IPS DF 6.9 (cell line): Measurements from ENCODE around the gene MAML2.

Source experiments
- DNase-seq: peaks from one replicate; pipeline ENCODE4 v3.0.0-alpha.2; 2013; ENCODE audit warnings: low read depth, low spot score
- H3K27ac ChIP-seq: one replicate; pipeline ENCODE4 v1.5.1; 2013; ENCODE audit warnings: low read length, control low read depth
- H3K27me3 ChIP-seq: 2 replicates; pipeline ENCODE4 v1.6.1; 2013; ENCODE audit warnings: mild to moderate bottlenecking, low read length; ENCODE audit not compliant: control insufficient read depth, insufficient read depth
- H3K36me3 ChIP-seq: 2 replicates; pipeline ENCODE4 v1.6.1; 2013; ENCODE audit warnings: low read length; ENCODE audit not compliant: control insufficient read depth, insufficient read depth
- H3K4me1 ChIP-seq: 2 replicates; pipeline ENCODE4 v1.6.1; 2013; ENCODE audit warnings: low read length; ENCODE audit not compliant: control insufficient read depth, insufficient read depth
- H3K4me3 ChIP-seq: 2 replicates; pipeline ENCODE4 v1.5.1; 2013; ENCODE audit warnings: mild to moderate bottlenecking, low read length
- H3K9me3 ChIP-seq: 2 replicates; pipeline ENCODE4 v1.6.1; 2013; ENCODE audit warnings: low read length, inconsistent platforms; ENCODE audit not compliant: control insufficient read depth, insufficient read depth
- WGBS: extraction: QIAGEN DNeasy Blood & Tissue Kit; methylation state at CpG from one replicate; pipeline ENCODE4 v1.1.7; 2013; ENCODE audit warnings: mixed read lengths, missing lambda C conversion rate; ENCODE audit not compliant: insufficient read length, insufficient coverage; 5-methylcytosine and 5-hydroxymethylcytosine counted together

MAML2 gene

DNA sequence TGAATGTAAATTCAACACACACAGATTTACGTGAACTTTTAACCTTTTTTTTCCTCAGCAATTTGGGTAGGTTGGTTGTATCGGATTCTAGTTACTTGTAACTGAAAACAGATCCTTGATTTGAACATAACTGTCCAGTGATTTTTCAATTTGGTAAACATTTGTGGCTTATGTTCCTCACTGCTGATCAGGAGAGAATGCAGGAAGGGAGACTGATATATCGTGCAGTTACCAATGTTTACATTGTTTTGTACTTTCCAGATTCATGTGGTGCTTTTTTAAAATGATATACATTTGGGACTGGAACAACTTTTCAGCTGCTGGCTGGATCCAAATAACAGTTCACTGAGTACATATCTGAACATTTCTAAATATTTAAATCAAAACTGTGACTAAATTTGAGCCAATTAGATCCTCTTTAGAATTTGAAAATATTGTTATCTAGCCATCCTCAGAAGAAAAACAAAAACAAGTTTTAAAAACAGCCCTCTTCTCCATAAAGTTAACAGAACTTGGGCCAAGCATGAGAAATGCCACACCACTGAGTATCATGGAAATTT is 334.8 kb downstream of the MAML2 start:
- Histone ChIP-seq H3K27me3 (no peaks in the 10 kb centered on the region), H3K4me3 (no peak overlapping the region), H3K27ac (no peak overlapping the region), H3K36me3 (no peaks in the 10 kb centered on the region), H3K9me3 (no peaks in the 10 kb centered on the region), H3K4me1 (peaks cover 3% of the 10 kb centered on the region; the same call in 1 of the 2 replicates)
- no peak for DNase-seq
- no CpG with 5 or more reads among the region's 3 CpGs for WGBS

GRCh38 chr11:96006037-96006436 is 337.0 kb downstream of the MAML2 start:
- no peak for DNase-seq
- H3K27ac ChIP-seq = no peak overlapping the region
- no peaks in the 10 kb centered on the region for H3K36me3 ChIP-seq
- H3K27me3 ChIP-seq = no peaks in the 10 kb centered on the region
- H3K9me3 ChIP-seq = no peaks in the 10 kb centered on the region
- H3K4me3 ChIP-seq = no peak overlapping the region
- no peaks in the 10 kb centered on the region for H3K4me1 ChIP-seq

DNA sequence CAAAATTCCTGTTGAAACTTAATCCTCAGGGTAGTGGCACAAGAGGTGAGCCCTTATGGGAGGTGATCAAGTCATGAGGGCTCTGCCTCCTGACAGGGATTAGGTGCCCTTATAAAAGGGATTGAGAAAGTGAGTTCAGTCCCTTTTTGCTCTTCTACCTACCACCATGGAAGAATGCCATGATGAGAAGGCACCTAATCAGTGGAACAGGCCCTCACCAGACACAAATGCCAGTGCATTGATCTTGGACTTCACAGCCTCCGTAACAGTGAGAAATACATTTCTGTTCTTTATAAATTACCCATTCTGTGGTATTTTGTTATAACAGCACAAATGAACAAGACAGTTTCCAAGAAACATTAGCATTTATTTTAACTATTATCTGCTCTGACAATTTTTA is 338.1 kb downstream of the MAML2 start:
- Histone ChIP-seq H3K36me3 (no peaks in the 10 kb centered on the region), H3K27me3 (no peaks in the 10 kb centered on the region), H3K4me1 (no peaks in the 10 kb centered on the region), H3K27ac (no peak overlapping the region), H3K4me3 (no peak overlapping the region), H3K9me3 (no peaks in the 10 kb centered on the region)
- DNase-seq = no peak
- WGBS = no CpG with 5 or more reads among the region's 1 CpG

DNA sequence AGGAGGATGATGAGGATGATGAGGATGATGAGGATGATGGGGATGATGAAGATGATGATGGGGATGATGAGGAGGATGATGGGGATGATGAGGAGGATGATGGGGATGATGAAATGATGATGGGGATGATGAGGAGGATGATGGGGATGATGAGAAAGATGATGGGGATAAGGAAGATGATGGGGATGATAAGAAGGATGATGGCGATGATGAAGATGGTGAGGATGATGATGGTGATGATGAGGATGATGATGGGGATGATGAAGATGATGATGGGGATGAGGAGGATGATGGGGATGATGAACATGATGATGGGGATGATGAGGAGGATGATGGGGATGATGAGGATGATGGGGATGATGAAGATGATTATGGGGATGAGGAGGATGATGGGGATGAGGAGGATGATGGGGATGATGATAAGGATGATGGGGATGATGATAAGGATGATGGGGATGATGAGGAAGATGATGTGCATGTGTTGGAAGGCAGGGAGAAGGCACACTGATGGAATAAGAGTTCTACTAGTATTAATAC is 340.2 kb downstream of the MAML2 start:
- no peak overlapping the region for H3K27ac ChIP-seq
- H3K4me3 ChIP-seq = no peak overlapping the region
- no peaks in the 10 kb centered on the region for H3K4me1 ChIP-seq
- H3K9me3 ChIP-seq = no peaks in the 10 kb centered on the region
- H3K36me3 ChIP-seq = no peaks in the 10 kb centered on the region
- no peak for DNase-seq
- 100% methylated on average over 1 of the region's 1 CpG for WGBS
- no peaks in the 10 kb centered on the region for H3K27me3 ChIP-seq

DNA sequence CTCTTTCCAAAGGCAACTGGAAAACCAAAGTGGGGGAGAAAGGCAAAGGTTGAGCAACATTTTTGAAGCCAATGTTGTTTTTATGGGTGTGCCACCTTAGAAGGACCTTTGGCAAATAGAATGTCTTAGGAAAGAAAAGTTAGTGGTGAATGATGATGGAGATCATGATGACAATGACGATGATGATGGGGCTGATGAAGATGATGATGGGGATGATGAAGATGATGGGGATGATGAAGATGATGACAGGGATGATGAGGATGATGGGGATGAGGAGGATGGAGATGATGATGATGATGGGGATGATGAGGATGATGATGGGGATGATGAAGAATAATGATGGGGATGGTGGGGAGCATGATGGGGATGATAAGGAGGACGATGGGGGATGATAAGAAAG is 340.7 kb downstream of the MAML2 start:
- no peak for DNase-seq
- Histone ChIP-seq H3K4me3 (no peak overlapping the region), H3K36me3 (no peaks in the 10 kb centered on the region), H3K4me1 (no peaks in the 10 kb centered on the region), H3K27me3 (no peaks in the 10 kb centered on the region), H3K9me3 (no peaks in the 10 kb centered on the region), H3K27ac (no peak overlapping the region)
- WGBS = 100% methylated on average over 2 of the region's 2 CpGs

GRCh38 chr11:96001037-96001436 is 342.0 kb downstream of the MAML2 start:
- H3K4me3 ChIP-seq = no peak overlapping the region
- DNase-seq = no peak
- no peak overlapping the region for H3K27ac ChIP-seq
- H3K4me1 ChIP-seq = no peaks in the 10 kb centered on the region
- no peaks in the 10 kb centered on the region for H3K9me3 ChIP-seq
- no CpG with 5 or more reads among the region's 5 CpGs for WGBS
- no peaks in the 10 kb centered on the region for H3K27me3 ChIP-seq
- no peaks in the 10 kb centered on the region for H3K36me3 ChIP-seq

DNA sequence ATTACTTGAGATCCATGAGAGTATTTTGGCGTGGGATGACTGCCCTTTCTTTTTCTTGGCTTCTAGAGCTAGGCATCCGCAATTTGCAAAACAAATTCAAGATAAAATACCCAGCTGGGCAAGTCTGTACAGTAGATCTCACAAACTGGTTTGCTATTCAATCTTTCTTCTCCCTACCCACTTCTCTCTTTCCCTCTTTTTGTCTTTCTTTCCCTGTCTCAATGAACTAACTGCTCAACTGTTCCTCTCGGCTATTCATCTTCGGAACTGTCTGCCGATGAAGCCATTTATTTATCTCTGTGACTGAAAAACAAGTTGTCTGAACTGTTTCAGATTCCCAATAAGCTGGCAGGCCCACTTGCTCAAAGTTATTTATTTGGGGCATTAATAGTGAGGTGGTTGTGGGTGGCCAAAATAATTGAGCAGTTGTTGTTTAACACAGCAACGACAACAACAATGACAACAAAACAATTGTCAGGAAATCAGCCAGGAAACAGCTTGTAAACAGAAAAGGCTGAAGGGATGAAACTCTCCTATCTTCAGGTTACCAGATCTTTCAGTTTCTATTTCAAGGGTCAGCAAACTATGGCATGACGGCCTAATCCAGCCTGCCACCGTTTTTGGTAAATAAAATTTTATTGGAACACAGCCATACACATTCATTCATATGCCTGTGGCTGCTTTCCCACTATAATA is 343.1 kb downstream of the MAML2 start:
- WGBS = no CpG with 5 or more reads among the region's 8 CpGs
- Histone ChIP-seq H3K27ac (no peak overlapping the region), H3K4me1 (no peaks in the 10 kb centered on the region), H3K36me3 (no peaks in the 10 kb centered on the region), H3K4me3 (no peak overlapping the region), H3K9me3 (no peaks in the 10 kb centered on the region), H3K27me3 (no peaks in the 10 kb centered on the region)
- no peak for DNase-seq

- DNase-seq = no peak
- H3K4me1 ChIP-seq = no peaks in the 10 kb centered on the region
- no peaks in the 10 kb centered on the region for H3K27me3 ChIP-seq
- no CpG with 5 or more reads among the region's 4 CpGs for WGBS
- no peak overlapping the region for H3K4me3 ChIP-seq
- H3K9me3 ChIP-seq = no peaks in the 10 kb centered on the region
- H3K27ac ChIP-seq = no peak overlapping the region
- H3K36me3 ChIP-seq = no peaks in the 10 kb centered on the region
Measured at GRCh38 chr11:95996621-95997235, 346.3 kb downstream of the MAML2 start.

GRCh38 chr11:95994329-95994728 is 348.7 kb downstream of the MAML2 start:
- Histone ChIP-seq H3K27ac (no peak overlapping the region), H3K4me3 (no peak overlapping the region), H3K36me3 (no peaks in the 10 kb centered on the region), H3K4me1 (peaks cover 2% of the 10 kb centered on the region; the same call in 1 of the 2 replicates), H3K9me3 (no peaks in the 10 kb centered on the region), H3K27me3 (no peaks in the 10 kb centered on the region)
- WGBS = no CpG with 5 or more reads among the region's 4 CpGs
- DNase-seq = no peak

DNA sequence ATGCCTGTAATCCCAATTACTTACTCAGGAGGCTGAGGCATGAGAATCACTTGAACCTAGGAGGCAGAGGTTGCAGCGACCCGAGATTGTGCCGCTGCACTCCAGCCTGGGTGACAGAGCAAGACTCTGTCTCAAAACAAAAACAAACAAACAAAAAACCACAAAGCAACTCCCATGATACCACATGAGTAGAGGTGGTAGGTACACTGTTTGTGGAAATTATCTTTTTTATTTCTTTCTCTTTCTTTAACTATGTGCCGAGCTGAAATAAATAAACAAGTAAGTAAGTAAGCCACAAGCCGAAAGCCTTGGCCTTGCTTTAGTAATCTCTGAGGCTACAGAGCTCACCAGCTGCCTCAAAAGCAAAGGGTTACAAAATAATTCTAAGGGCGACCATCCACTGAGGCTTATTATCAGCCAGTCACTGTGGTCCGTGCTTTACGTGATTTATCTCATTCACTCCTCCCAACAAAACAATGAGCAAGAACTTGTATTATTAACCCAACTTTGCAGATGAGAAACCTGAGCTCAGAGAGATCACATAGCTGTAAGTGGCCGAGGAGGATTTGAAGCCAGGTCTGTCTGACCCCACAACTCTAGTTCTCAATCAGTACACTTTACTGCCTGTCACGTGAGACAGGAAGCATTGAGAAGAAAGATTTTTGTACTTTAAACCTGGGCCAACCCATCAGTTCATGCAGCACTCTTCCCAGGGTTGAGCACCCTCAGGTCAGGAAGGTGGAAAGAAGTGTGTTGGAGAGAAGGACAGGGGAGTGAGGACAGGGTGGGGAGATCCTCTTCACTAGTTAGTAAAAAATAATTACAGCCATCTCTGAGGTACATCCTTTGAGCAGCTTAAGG is 349.3 kb downstream of the MAML2 start:
- no CpG with 5 or more reads among the region's 10 CpGs for WGBS
- Histone ChIP-seq H3K27me3 (no peaks in the 10 kb centered on the region), H3K36me3 (no peaks in the 10 kb centered on the region), H3K27ac (no peak overlapping the region), H3K9me3 (no peaks in the 10 kb centered on the region), H3K4me1 (peaks cover 5% of the 10 kb centered on the region; the same call in 1 of the 2 replicates), H3K4me3 (no peak overlapping the region)
- no peak for DNase-seq
